Activated naive CD4-positive, alpha-beta T cell treated with anti-CD3 and anti-CD28 coated beads, Interleukin-2, amount 10 ng/mL, durations not matched to agents 7 days and 5 days (primary cell): ENCODE data around the gene RGS7.
"Not testable (repeated sequence)": the region's sequence is repeated elsewhere in the genome, so short reads cannot be mapped to it uniquely, and the experiment has no call there.

Experiments used
- CTCF ChIA-PET: fragments of 350-600 bp; sonication (Branson Sonifier 250); formaldehyde crosslinking; loops from one replicate; lab custom pipeline; 2021; ENCODE audit warnings: antibody characterized with exemption; lab: Charles Lee
- DNase-seq: peaks from one replicate; pipeline ENCODE4 v3.0.0-alpha.2; 2020
- H3K27ac Mint-ChIP-seq: one replicate; pipeline ENCODE4 v1.8.0; 2021; ENCODE audit warnings: mild to moderate bottlenecking, moderate library complexity, mixed read lengths
- H3K27me3 Mint-ChIP-seq: one replicate; pipeline ENCODE4 v1.8.0; 2021; ENCODE audit warnings: mild to moderate bottlenecking, mixed read lengths
- H3K36me3 Mint-ChIP-seq: one replicate; pipeline ENCODE4 v1.8.0; 2021; ENCODE audit warnings: mixed read lengths
- H3K4me1 Mint-ChIP-seq: one replicate; pipeline ENCODE4 v1.8.0; 2021; ENCODE audit warnings: mixed read lengths
- H3K4me3 Mint-ChIP-seq: one replicate; pipeline ENCODE4 v1.8.0; 2021; ENCODE audit warnings: mild to moderate bottlenecking, moderate library complexity, mixed read lengths
- H3K9me3 Mint-ChIP-seq: one replicate; pipeline ENCODE4 v1.8.0; 2021; ENCODE audit warnings: mixed read lengths

RGS7 gene

DNA sequence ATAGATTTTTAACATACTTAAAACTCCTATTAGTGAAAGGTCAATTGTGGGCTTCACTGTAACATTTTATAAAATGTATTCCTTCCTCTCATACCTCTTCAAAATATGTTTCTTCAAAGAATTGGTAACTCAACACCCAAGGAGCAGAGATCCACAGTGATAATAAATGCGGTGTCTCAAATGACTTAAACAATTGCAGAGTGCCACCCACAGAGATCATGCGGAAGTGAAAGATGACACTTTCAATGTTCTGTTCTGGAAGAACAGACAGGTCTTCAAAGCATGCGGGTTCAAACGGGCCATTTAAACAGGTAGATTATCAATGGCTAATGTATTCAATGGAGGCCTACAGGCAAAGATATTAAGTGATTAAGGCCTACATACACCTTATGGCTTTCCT is 588.0 kb downstream of the RGS7 start:
- Mint-ChIP-seq H3K4me1 (no peaks in the 10 kb centered on the region), H3K27ac (no peak overlapping the region), H3K27me3 (no peaks in the 10 kb centered on the region), H3K4me3 (no peak overlapping the region), H3K36me3 (no peaks in the 10 kb centered on the region), H3K9me3 (no peaks in the 10 kb centered on the region)
- no peak for DNase-seq
- CTCF ChIA-PET, result no interaction called here

DNA sequence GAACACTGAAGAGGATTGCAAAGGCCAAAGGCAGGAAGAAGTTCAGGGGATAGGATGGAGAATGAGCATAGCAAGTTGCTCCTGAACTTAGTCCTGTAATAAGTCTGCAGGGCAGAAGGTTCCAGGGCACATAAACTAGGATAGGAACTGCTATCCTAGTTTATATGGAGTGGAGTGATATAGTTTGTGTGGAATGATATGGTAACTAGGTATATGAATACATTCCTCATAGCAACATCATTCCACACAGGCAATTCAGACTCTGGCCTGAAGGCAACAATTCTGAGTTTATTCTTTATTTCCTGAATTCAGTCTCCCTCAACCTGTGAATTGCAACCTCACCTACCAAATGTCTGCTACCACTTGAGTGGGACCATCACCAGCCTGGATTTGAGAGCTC is 590.2 kb downstream of the RGS7 start:
- CTCF ChIA-PET, result no interaction called here
- Mint-ChIP-seq H3K27me3 (no peaks in the 10 kb centered on the region), H3K4me3 (no peak overlapping the region), H3K4me1 (no peaks in the 10 kb centered on the region), H3K27ac (no peak overlapping the region), H3K36me3 (no peaks in the 10 kb centered on the region), H3K9me3 (peaks cover 2% of the 10 kb centered on the region)
- DNase-seq, result no peak

DNA sequence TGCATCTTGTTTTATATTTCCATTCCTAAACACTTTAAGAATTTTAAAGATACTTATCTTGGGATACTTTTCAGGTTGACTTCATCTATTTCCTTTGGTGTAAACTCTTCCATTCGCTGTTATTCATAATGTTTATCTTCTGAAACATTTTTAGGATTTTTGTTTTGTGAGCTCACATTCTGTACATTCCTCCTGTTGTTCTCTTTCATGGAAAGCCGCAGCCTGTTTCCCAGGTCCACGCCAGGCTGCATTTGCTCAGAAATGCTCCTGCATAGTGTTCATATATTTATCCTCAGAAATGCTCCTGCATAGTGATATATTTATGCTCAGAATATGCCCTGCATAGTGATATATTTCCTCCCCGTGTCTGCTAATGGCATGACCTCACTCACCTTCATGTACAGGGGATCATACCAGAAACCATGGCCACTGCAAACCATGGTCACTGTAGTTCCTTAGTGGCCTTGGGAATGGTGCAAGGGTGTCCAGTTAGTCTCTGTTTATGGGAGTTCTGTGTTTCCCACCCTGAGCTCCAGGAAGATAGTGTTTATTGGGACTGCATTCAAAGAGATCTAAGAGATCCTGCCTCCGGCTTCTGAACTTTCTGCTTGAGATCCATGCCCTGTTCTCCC is 591.2 kb downstream of the RGS7 start:
- no peaks in the 10 kb centered on the region for H3K27me3 Mint-ChIP-seq
- H3K9me3 Mint-ChIP-seq, result peaks cover 2% of the 10 kb centered on the region
- no peak for DNase-seq
- H3K4me1 Mint-ChIP-seq, result no peaks in the 10 kb centered on the region
- CTCF ChIA-PET, result no interaction called here
- no peak overlapping the region for H3K4me3 Mint-ChIP-seq
- no peaks in the 10 kb centered on the region for H3K36me3 Mint-ChIP-seq
- no peak overlapping the region for H3K27ac Mint-ChIP-seq

DNA sequence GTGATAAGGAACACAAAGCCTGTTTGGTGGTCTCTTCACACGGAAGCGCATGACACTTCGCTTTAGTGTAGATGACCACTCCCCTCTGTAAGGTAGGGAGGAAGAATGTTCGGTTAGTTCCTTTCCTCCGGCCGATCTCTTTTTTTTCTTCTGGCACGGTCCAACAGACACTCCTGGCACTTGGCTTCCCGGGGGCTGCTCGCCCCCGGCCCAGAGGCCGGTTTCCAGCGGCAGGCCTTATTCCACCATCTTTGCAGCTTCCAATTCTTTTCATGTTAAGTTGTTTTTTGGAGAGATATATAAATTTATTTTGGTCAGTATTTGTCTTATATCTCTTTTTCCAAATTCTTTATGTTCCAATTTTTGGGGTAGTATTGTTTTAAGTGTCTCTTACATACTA is 593.2 kb downstream of the RGS7 start:
- Mint-ChIP-seq H3K27me3 (no peaks in the 10 kb centered on the region), H3K36me3 (no peaks in the 10 kb centered on the region), H3K4me3 (no peak overlapping the region), H3K9me3 (peaks cover 2% of the 10 kb centered on the region), H3K4me1 (no peaks in the 10 kb centered on the region), H3K27ac (no peak overlapping the region)
- CTCF ChIA-PET, result no interaction called here
- no peak for DNase-seq

DNA sequence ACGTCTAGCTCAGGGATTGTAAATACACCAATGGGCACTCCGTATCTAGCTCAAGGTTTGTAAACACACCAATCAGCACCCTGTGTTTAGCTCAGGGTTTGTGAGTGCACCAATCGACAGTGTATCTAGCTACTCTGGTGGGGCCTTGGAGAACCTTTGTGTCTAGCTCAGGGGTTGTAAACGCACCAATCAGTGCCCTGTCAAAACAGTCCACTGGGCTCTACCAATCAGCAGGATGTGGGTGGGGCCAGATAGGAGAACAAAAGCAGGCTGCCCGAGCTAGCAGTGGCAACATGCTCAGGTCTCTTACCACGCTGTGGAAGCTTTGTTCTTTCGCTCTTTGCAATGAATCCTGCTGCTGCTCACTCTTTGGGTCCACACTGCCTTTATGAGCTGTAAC is 593.9 kb downstream of the RGS7 start:
- DNase-seq, H3K36me3 Mint-ChIP-seq, H3K4me1 Mint-ChIP-seq, CTCF ChIA-PET, H3K27me3 Mint-ChIP-seq, H3K4me3 Mint-ChIP-seq, H3K9me3 Mint-ChIP-seq, H3K27ac Mint-ChIP-seq: not testable (repeated sequence)

DNA sequence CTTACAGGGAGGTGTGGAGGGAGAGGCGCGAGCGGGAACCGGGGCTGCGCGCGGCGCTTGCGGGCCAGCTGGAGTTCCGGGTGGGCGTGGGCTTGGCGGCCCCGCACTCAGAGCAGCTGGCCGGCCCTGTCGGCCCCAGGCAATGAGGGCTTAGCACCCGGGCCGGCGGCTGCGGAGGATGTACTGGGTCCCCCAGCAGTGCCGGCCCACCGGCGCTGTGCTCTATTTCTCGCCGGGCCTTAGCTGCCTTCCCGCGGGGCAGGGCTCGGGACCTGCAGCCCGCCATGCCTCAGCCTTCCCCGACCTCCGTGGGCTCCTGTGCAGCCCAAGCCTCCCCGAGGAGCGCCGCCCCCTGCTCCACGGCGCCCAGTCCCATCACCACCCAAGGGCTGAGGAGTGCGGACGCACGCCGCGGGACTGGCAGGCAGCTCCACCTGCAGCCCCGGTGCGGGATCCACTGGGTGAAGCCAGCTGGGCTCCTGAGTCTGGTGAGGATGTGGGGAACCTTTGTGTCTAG is 594.5 kb downstream of the RGS7 start:
- H3K4me3 Mint-ChIP-seq, H3K9me3 Mint-ChIP-seq, H3K36me3 Mint-ChIP-seq, H3K4me1 Mint-ChIP-seq, H3K27ac Mint-ChIP-seq, DNase-seq, CTCF ChIA-PET, H3K27me3 Mint-ChIP-seq: not testable (repeated sequence)

DNA sequence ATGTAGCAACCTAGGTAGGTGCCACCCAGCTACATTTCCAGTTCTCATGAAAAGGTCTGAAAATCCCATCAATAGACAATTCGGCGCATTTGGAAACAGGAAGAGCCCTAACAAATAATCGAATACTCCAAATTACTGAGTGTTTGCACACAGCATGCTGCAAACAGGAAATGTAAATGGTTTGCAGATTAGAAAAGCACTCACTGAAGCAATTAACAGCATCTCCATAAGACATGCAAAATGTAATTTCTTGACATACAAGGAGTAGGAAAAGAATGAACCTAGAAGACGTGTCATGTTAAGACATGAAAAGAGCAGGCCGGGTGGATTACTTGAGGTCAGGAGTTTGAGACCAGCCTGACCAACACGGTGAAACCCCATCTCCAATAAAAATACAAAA is 598.2 kb downstream of the RGS7 start:
- not testable (repeated sequence) for H3K4me1 Mint-ChIP-seq, H3K36me3 Mint-ChIP-seq, H3K27ac Mint-ChIP-seq, DNase-seq, H3K27me3 Mint-ChIP-seq, H3K9me3 Mint-ChIP-seq, H3K4me3 Mint-ChIP-seq
- CTCF ChIA-PET, result interaction anchor here (0.6 kb wide), 1 partner anchor 1936 kb away, joined by 6 read pairs; no protein-coding TSS in a partner anchor

DNA sequence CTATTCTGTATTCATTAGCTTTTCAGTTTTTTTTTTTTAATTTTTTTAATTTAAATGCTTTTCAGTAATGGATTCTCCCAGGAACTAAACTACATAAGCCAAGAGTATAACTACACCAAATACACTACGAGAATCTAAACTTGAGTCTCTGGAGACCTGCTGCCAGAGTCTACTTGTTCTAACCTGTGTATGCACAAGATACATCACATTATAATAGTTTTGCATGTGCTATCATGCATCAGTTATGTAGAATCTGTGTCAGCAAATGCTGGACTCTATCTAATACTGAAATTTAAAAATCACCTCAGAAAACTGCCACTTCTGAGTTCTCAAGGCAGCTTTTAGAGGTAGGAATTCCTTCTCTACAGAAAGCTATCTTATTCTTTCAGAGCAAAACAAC is 598.7 kb downstream of the RGS7 start:
- H3K36me3 Mint-ChIP-seq, result no peaks in the 10 kb centered on the region
- CTCF ChIA-PET, result interaction anchor here (0.6 kb wide), 1 partner anchor 1936 kb away, joined by 6 read pairs; no protein-coding TSS in a partner anchor
- no peak for DNase-seq
- no peak overlapping the region for H3K27ac Mint-ChIP-seq
- H3K27me3 Mint-ChIP-seq, result no peaks in the 10 kb centered on the region
- no peaks in the 10 kb centered on the region for H3K4me1 Mint-ChIP-seq
- H3K9me3 Mint-ChIP-seq, result peaks cover under 1% of the 10 kb centered on the region
- H3K4me3 Mint-ChIP-seq, result no peak overlapping the region

DNA sequence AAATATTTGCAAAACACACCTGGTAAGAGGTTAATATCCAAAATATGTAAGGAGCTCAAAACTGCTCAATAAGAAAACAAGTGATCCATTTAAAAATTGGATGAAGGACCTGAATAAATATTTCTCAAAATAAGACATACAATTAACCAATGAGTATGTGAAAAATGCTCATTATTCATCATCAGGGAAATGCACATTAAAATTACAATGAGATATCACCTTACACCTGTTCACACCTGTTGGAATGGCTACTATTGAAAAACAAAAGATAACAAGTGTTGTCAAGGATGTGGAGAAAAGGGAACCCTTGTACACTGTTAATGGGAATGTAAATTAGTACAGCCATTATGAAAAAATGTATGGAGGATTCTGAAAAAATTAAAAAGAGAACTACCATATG is 609.1 kb downstream of the RGS7 start:
- CTCF ChIA-PET, result no interaction called here
- no peak for DNase-seq
- no peaks in the 10 kb centered on the region for H3K36me3 Mint-ChIP-seq

DNA sequence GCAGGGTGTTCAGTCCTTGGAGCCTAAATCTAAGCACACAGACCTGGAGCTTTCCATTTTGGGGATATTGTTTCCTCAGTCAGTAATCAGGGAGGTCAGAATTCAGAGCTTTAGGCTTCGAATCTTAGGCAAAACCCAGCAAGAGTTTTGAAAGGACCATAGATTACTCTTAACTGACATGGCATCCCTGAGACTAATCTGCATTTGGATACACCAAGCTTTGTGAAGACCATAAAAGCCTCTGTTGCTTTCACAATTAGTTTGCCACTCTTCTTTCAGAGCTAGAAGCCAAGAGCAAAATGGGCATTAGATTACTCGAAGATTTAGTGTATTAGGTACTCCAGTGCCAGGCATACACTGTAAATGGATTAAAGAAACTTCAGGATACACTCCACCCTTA is 613.3 kb downstream of the RGS7 start:
- no peak overlapping the region for H3K27ac Mint-ChIP-seq
- no peaks in the 10 kb centered on the region for H3K27me3 Mint-ChIP-seq
- H3K4me1 Mint-ChIP-seq, result no peaks in the 10 kb centered on the region
- no peaks in the 10 kb centered on the region for H3K36me3 Mint-ChIP-seq
- no peak for DNase-seq
- no peak overlapping the region for H3K4me3 Mint-ChIP-seq
- no peaks in the 10 kb centered on the region for H3K9me3 Mint-ChIP-seq
- CTCF ChIA-PET, result no interaction called here

More for the DNA sequence above, 609.1 kb downstream of the RGS7 start:
- Mint-ChIP-seq H3K9me3 (no peaks in the 10 kb centered on the region), H3K27me3 (no peaks in the 10 kb centered on the region), H3K27ac (no peak overlapping the region), H3K4me1 (no peaks in the 10 kb centered on the region), H3K4me3 (no peak overlapping the region)

DNA sequence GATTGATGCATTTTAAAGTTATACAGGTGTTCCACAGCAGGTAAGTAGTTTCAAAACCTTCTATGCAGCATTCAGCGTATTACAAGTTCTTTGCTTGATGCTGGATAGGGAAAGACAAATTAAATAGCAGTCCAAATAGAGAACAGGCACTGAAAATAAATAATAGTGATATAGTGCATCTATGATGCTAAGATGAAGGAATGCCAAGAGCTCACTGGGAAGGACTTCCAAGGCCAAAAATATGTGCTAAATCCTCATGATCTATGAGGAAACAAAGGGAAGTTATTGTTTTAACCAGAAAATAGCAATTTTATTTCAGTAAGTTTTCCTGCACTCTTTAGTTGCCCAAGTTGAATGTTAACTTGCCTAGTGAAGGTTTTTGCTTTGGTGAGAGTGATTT is 617.3 kb downstream of the RGS7 start:
- Mint-ChIP-seq H3K27me3 (no peaks in the 10 kb centered on the region), H3K27ac (no peak overlapping the region), H3K4me1 (no peaks in the 10 kb centered on the region), H3K4me3 (no peak overlapping the region), H3K9me3 (no peaks in the 10 kb centered on the region), H3K36me3 (no peaks in the 10 kb centered on the region)
- no peak for DNase-seq
- CTCF ChIA-PET, result no interaction called here

DNA sequence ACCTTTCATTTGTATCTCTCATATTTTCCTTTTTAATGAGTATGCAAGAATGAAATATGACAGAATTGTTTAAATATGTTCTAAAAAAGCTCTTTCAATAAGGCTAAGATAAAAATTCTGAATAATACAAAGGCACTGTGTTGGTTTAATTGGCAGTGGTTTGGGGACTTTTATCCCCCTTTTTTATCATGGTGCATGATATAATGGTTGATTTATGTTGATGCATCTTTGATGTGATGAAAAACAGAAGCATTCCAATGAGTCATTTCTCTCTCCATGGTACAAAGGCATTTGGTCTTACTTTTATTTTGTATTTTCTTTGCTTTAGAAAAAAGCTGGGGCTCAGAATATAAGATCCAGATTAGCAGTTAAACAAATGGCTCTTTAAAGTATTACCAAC is 617.9 kb downstream of the RGS7 start:
- Mint-ChIP-seq H3K36me3 (no peaks in the 10 kb centered on the region), H3K27me3 (no peaks in the 10 kb centered on the region), H3K9me3 (no peaks in the 10 kb centered on the region), H3K4me3 (no peak overlapping the region), H3K4me1 (no peaks in the 10 kb centered on the region), H3K27ac (no peak overlapping the region)
- no peak for DNase-seq
- CTCF ChIA-PET, result no interaction called here

DNA sequence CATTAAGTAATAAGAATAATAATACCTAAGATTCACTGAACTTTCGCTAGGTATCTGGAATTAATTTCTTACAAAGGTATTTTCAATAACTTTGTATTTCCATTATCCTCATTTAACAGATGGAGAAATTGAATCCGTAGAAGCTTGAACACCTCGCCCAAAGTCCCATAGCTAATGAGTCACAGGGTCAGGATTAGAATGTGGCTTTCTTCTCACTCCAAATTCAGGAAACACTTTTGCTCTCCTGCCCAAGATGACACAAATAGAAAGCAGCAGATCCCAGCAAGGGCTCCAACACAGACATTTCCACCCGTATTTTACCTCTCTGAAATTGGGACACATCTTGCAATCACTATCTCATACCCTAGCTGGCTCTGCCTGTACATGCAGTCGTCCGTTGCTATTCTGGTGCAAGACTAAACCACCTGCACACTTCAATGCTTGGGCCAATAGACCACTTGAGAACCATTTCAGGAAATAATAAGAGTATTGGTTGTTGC is 619.2 kb downstream of the RGS7 start:
- Mint-ChIP-seq H3K4me3 (no peak overlapping the region), H3K27ac (no peak overlapping the region), H3K36me3 (no peaks in the 10 kb centered on the region), H3K9me3 (no peaks in the 10 kb centered on the region), H3K4me1 (no peaks in the 10 kb centered on the region), H3K27me3 (no peaks in the 10 kb centered on the region)
- DNase-seq, result no peak
- CTCF ChIA-PET, result no interaction called here

DNA sequence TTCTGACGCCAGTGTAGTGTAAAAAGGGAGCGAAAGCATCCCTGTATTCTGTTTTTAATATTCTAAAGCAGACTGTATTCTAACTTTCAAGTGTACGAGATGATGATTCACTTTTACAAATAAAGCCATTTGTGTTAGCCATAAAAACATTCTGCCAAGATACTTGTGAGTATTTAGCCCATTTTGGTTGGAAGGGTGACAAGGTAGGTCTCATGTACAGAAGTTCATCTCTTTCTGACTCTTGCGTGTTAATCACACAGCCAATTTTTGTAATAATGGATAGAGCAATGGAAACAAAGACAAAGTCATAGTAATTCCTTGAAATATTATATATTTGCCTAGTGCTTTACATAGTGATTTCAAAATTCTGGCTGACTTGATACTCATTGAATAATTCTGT is 619.7 kb downstream of the RGS7 start:
- CTCF ChIA-PET, result no interaction called here
- no peaks in the 10 kb centered on the region for H3K36me3 Mint-ChIP-seq
- H3K4me3 Mint-ChIP-seq, result no peak overlapping the region
- H3K9me3 Mint-ChIP-seq, result no peaks in the 10 kb centered on the region
- no peaks in the 10 kb centered on the region for H3K27me3 Mint-ChIP-seq
- no peak for DNase-seq
- H3K4me1 Mint-ChIP-seq, result no peaks in the 10 kb centered on the region
- H3K27ac Mint-ChIP-seq, result no peak overlapping the region

DNA sequence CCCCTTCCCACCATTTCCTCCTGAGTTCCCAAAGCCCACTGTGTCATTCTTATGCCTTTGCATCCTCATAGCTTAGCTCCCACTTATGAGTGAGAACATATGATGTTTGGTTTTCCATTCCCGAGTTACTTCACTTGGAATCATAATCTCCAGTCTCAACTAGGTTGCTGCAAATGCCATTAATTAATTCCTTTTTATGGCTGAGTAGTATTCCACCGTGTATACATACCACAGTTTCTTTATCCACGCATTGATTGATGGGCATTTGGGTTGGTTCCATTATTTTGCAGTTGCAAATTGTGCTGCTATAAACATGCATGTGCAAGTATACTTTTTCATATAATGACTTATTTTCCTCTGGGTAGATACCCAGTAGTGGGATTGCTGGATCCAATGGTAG is 622.3 kb downstream of the RGS7 start:
- H3K9me3 Mint-ChIP-seq, DNase-seq, H3K4me1 Mint-ChIP-seq, CTCF ChIA-PET, H3K36me3 Mint-ChIP-seq, H3K27ac Mint-ChIP-seq, H3K27me3 Mint-ChIP-seq, H3K4me3 Mint-ChIP-seq: not testable (repeated sequence)
